T1000 (cell line): ENCODE measurements around the gene TAF11L13.
"Not testable (repeated sequence)": the region's sequence is repeated elsewhere in the genome, so short reads cannot be mapped to it uniquely, and the experiment has no call there.

Source experiments
- DNase-seq: peaks from one replicate; lab custom pipeline; 2025; ENCODE audit warnings: mixed read lengths; lab: John Stamatoyannopoulos, UW

TAF11L13 gene

DNA sequence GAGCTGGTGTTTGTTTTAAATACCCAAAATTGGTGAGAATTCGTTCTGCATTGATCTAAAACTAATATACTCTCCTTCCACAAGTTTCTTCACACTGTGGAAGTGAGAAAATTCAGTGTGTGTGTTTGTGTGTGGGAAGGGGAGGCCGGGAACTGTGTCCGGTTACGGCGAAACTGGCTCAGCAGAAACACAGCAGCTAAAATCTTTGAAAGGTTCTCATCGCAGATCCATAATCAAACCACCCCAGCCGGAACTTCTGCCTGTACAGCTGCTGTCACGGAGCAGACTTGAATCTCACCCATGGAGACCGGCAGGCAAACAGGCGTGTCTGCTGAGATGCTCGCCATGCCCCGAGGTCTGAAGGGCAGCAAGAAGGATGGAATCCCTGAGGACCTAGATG is at the start of gene TAF11L13:
Gene TAF11L13, plus strand, starts transcription at position 301 of the 400 bp plus-strand sequence.
- not testable (repeated sequence) for DNase-seq

DNA sequence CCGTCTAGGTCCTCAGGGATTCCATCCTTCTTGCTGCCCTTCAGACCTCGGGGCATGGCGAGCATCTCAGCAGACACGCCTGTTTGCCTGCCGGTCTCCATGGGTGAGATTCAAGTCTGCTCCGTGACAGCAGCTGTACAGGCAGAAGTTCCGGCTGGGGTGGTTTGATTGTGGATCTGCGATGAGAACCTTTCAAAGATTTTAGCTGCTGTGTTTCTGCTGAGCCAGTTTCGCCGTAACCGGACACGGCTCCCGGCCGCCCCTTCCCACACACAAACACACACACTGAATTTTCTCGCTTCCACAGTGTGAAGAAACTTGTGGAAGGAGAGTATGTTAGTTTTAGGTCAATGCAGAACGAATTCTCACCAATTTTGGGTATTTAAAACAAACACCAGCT is 46.2 kb upstream of the TAF11L13 start, which contains the start of gene TAF11L7:
Gene TAF11L7, minus strand, starts transcription at position 101 of the 400 bp plus-strand sequence.
- DNase-seq, result not testable (repeated sequence)

DNA sequence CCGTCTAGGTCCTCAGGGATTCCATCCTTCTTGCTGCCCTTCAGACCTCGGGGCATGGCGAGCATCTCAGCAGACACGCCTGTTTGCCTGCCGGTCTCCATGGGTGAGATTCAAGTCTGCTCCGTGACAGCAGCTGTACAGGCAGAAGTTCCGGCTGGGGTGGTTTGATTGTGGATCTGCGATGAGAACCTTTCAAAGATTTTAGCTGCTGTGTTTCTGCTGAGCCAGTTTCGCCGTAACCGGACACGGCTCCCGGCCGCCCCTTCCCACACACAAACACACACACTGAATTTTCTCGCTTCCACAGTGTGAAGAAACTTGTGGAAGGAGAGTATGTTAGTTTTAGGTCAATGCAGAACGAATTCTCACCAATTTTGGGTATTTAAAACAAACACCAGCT is 41.0 kb upstream of the TAF11L13 start, which contains the start of gene TAF11L8:
Gene TAF11L8, minus strand, starts transcription at position 101 of the 400 bp plus-strand sequence.
- not testable (repeated sequence) for DNase-seq

DNA sequence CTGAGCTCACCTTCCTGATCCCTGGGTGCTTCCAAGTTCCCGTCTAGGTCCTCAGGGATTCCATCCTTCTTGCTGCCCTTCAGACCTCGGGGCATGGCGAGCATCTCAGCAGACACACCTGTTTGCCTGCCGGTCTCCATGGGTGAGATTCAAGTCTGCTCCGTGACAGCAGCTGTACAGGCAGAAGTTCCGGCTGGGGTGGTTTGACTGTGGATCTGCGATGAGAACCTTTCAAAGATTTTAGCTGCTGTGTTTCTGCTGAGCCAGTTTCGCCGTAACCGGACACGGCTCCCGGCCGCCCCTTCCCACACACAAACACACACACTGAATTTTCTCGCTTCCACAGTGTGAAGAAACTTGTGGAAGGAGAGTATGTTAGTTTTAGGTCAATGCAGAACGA is 37.6 kb upstream of the TAF11L13 start, which contains the start of gene TAF11L9:
Gene TAF11L9, minus strand, starts transcription at position 140 of the 400 bp plus-strand sequence.
- DNase-seq, result not testable (repeated sequence)

- not testable (repeated sequence) for DNase-seq
Measured at GRCh38 chr5:17597728-17598127, 34.2 kb upstream of the TAF11L13 start, which contains the start of gene TAF11L10. Gene TAF11L10 (minus strand): TSS chr5:17597828.

DNA sequence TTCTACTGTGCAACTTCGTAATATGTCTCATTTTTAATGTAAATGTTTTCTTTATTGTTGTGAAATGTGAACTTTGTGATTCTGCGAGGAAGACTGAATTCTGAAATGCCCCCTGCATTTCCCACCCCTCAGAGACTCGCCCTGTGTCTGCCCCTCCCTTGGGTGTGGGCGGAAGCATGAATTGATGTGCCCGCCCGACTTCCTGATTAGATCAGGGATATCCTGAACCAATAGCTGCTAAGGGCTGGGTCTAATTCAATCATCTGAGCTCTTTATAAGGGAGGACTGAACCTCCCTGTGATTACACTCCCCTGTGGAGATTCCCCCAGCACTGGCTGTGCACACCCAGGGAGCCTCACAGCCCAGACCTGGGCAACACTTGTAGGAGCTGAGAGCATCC is 28.0 kb upstream of the TAF11L13 start, which contains the start of gene TAF11L11:
Gene TAF11L11, plus strand, starts transcription at position 304 of the 400 bp plus-strand sequence.
- not testable (repeated sequence) for DNase-seq

DNA sequence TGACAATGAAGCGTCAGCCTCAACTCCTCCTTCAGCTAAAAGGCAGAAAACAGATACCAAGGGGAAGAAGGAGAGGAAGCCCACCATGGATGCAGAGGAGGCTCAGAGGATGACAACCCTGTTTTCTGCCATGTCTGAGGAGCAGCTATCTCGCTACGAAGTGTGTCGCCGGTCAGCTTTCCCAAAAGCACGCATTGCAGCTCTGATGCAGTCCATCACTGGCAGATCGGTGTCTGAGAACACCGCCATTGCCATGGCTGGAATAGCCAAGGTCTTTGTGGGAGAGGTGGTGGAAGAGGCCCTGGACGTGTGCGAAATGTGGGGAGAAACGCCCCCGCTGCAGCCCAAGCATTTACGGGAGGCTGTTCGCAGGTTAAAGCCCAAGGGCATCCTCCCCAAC is 26.9 kb upstream of the TAF11L13 start:
- DNase-seq, result no peak

DNA sequence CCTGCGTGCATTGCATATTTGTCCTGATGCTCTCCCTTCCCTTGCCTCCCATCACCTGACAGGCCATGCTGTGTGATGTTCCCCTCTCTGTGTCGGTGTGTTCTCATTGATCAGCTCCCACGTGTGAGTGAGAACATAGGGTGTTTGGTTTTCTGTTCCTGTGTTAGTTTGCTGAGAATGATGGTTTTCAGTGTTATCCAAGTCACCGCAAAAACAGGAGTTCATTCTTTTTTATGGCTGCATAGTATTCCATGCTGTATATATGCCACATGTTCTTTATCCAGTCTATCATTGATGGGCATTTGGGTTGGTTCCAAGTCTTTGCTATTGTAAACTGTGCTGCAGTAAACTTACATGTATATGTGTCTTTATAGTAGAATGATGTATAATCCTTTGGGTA is 24.4 kb upstream of the TAF11L13 start:
- DNase-seq, result not testable (repeated sequence)

DNA sequence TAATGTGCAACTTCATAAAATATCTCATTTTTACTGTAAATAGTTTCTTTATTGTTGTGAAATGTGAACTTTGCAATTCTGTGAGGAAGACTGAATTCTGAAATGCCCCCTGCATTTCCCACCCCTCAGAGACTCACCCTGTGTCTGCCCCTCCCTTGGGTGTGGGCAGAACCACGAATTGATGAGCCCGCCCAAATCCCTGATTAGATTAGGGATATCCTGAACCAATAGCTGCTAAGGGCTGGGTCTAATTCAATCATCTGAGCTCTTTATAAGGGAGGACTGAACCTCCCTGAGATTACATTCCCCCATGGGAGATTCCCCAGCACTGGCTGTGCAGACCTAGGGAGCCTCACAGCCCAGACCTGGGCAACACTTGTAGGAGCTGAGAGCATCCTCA is 21.8 kb upstream of the TAF11L13 start, which contains the start of gene TAF11L12:
Gene TAF11L12, plus strand, starts transcription at position 301 of the 400 bp plus-strand sequence.
- not testable (repeated sequence) for DNase-seq

DNA sequence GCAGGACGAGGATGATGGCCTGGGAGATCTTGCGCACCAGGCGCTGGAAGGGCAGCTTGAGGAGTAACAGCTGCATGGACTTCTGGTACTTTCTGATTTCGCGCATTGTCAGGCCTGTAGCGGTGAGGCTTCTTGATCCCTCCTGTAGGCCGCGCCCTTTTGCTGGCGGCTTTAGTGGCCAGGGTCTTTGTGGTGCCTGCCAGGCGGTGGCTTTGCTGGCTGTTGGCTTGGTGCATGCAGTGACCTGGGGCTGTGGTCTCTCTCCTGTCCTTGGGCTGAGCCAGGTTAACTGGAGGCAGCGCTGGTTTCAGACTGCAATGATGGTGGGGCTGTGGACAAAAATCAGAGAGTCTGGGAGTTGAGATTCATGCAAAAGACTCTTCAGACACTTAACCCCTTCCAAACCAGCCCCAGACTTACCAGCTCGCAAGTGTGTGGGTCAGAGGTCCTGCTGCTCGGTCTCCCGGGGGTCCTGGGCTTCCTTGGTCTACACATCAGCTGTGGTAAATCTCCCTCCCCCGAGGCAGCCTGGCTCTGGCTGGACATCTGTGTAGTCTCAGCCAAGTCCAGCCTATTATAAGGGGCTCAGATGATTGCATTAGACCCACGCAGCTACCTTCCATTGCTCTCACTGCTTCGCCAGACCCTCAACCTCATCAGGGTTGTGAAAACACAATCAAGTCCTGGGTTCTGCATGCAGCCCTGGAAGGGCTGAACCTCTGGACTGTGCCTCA is 16.8 kb upstream of the TAF11L13 start:
- DNase-seq, result no peak

DNA sequence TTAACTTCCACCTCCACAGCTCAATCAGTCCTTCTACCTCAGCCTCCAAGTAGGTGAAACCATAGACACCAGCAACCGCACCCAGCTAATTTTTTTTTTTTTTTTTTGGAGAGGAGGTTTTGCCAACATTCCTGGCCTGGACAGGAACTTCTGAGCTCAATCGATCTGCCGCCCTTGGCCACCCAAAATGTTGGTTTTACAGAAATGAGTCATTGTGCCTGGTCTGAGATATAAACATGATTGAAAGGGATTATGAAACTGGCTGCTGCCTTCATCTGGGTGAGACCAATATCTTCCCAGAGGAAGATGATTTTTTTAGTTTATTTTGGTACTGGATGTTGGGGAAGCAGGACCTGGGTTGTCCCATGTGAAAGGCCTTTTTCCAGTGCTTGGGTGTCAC is 12.5 kb upstream of the TAF11L13 start:
- no peak for DNase-seq

DNA sequence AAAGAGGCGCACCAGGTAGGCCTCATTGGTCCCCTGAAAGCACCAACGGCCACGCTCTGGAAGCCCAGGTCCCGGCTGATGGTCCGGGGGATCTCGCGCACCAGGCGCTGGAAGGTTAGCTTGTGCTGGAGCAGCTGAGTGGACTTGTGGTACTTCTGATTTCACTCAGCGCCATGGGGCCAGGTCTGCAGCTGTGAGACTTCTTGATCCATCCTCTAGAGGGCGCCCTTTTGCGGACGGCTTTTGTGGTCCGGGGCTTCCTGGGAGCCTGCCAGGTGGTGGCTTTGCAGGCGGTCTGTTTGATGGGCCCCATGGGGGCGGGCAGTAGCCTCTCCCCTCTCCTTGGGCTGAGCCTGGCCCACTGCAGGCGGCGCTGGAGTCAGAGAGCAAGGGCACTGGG is 11.3 kb upstream of the TAF11L13 start:
- DNase-seq, result no peak

DNA sequence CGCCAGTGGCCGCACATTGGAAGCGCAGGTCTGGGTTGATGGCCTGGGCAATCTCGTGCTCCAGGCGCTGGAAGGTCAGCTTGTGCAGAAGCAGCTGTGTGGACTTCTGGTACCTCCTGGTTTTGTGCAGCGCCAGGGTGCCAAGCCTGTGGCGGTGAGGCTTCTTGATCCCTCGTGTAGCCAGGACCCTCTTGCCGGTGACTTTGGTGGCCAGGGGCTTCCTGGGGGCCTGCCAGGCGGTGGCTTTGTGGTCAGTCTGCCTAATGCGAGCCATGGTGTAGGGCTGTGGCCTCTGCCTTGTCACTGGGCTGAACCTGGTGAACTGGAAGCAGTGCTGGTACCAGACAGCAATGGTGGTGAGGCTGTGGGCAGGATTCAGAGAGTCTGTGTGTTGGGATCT is 6.2 kb upstream of the TAF11L13 start:
- DNase-seq, result no peak

- no peak for DNase-seq
Measured at GRCh38 chr5:17634160-17634559, 2.3 kb downstream of the TAF11L13 start, which contains the start of gene TAF11L14. Gene TAF11L14 (plus strand): TSS chr5:17634460.

DNA sequence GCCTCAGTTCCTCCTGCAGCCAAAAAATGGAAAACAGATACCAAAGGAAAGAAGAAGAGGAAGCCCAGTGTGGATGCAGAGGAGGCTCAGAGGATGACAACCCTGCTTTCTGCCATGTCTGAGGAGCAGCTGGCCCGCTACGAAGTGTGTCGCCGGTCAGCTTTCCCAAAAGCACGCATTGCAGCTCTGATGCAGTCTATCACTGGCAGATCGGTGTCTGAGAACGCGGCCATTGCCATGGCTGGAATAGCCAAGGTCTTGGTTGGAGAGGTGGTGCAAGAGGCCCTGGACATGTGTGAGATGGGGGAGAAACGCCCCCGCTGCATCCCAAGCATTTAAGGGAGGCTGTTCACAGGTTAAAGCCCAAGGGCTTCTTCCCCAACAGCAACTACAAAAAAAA is 17.3 kb downstream of the TAF11L13 start:
- DNase-seq, result not testable (repeated sequence)

DNA sequence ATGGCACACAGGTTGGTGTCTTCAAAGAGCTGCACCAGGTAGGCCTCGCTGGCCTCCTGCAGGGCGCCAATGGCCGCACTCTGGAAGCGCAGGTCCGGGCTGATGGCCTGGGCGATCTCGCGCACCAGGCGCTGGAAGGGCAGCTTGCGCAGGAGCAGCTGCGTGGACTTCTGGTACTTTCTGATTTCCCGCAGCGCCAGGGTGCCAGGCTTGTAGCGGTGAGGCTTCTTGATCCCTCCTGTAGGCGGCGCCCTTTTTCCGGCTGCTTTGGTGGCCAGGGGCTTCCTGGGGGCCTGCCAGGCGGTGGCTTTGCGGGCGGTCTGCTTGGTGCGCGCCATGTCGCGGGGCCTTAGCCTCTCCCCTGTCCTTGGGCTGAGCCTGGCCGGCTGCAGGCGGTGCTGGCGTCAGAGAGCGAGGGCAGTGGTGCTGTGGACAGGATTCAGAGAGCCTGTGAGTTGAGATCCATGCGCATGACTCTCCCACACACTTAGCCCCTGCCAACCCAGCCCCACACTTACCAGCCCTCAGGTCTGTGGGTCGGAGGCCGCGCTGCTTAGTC is 23.4 kb downstream of the TAF11L13 start:
- DNase-seq, result not testable (repeated sequence)

DNA sequence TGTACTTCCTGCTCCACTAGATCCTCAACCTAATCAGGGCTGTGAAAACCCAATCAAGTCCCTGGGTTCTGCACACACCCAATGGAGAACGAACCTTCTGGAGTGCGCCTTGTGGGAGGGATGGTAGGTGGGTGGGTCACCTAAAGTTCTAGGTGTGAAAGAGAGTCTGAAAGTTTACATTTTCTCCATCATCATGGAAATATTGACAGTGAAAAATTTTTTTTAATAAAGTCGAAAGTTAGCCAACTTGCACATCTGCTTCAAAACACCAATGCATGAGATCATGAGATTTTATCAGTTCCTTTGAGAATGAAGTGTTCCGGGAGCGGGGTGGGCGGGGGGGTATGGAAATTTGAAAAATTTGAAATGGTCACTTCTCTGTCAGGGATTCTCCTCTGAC is 24.0 kb downstream of the TAF11L13 start:
- DNase-seq, result no peak

DNA sequence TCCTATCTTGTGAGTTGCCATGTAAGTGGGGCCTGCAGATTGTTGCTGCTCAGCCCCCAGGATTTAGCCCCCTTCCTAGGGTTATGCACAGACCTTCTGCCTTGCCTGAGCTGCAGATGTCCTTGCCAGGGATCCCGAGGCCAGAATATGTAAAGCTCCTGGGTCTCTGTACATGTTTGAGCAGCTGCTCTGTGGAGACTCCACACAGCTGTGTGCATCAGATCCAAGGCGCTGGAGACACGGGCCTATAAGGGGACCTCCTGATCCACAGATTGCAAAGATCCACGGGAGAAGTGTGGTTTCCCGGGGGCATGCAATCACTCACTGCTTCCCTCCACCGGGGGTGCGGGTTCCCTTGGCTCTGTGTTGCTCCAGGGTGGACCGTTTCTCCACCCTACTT is 31.3 kb downstream of the TAF11L13 start:
- no peak for DNase-seq

DNA sequence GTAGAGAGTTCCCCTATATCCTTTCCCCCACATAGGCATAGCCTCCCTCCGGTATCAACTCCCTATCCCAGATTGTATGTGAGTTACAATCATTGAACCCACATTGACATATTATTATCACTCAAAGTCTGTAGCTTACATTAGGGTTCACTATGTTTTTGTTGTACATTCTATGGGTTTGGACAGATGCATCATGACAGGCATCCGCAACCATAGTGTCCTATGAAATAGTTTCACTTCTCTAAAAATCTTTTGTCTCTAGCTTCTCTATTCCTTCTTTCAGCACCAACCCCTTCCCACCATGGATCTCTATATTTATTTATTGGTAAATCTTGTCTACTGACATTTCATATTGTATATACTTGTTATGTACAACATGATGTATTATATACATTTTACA is 33.9 kb downstream of the TAF11L13 start:
- DNase-seq, result no peak

GRCh38 chr5:17666726-17667235 is 34.9 kb downstream of the TAF11L13 start:
- DNase-seq, result no peak

GRCh38 chr5:17670353-17670752 is 38.5 kb downstream of the TAF11L13 start:
- no peak for DNase-seq

DNA sequence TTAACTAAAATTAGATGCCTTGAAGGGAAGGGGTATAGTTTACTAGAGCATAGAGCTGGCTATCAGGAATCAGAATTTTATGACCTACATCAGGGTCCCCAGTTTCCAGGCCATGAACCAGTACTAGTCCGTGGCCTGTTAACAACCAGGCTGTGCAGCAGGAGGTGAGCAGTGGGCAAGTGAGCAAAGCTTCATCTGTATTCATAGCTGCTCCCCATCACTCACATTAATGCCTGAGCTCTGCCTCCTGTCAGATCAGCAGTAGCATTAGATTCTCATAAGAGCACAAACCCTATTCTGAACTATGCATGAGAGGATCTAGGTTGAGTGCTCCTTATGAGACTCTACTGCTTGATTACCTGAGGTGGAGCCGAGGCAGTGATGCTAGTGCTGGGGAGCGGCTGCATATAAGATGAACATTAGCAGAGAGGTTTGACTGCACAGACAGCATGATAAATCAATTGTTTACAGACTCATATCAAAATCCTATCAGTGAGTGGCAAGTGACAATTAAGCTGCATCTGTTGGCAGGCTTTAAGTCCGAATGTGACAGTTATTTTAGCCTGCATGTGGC is 47.0 kb downstream of the TAF11L13 start:
- no peak for DNase-seq
